Uterus (tissue), 2 donors: Measurements from ENCODE around the gene ALG6.

ENCODE experiments used
- CTCF ChIP-seq, 4 experiments: fragments of 200-600 bp in 2 of 4; fragments of 450-650 bp in 2 of 4; sonication (generic) in 2 of 4; IDR thresholded peaks; one replicate each; pipeline ENCODE4 v1.5.1; 2016 to 2019; ENCODE audit warnings: antibody characterized with exemption in 4 of 4, mild to moderate bottlenecking in 2 of 4, moderate library complexity in 1 of 4
- POLR2A ChIP-seq, 2 donors: fragments of 450-650 bp; IDR thresholded peaks; one replicate each; pipeline ENCODE4 v1.6.1; 2016; ENCODE audit warnings: antibody characterized with exemption in 2 of 2, mild to moderate bottlenecking in 1 of 2, moderate library complexity in 1 of 2

- no peak for TF ChIP-seq CTCF (IDR thresholded peaks at IDR 0.05)
- no peak for TF ChIP-seq POLR2A (IDR thresholded peaks at IDR 0.05)
Observed at GRCh38 chr1:63330331-63330916, 37.0 kb upstream of the ALG6 start.
